HepG2 (cell line): ENCODE data around the gene EPB41L2.

Experiments used
- ISX ChIP-seq: sonication (generic); formaldehyde crosslinking; conservative IDR thresholded peaks from 2 replicates; pipeline ENCODE4 v1.5.0; 2020; ENCODE audit warnings: missing genetic modification reagents
- MTA3 ChIP-seq: sonication (generic); formaldehyde crosslinking; IDR thresholded peaks from 2 replicates; pipeline ENCODE4 v1.4.0; 2020; ENCODE audit warnings: missing genetic modification reagents
- RXRA ChIP-seq: sonication (generic); formaldehyde crosslinking; IDR thresholded peaks from 2 replicates; pipeline ENCODE4 v1.5.1; 2020; ENCODE audit warnings: missing genetic modification reagents
- ZNF337 ChIP-seq: sonication (generic); formaldehyde crosslinking; IDR thresholded peaks from 2 replicates; pipeline ENCODE4 v1.5.1; 2020; ENCODE audit warnings: missing genetic modification reagents, low read depth, mild to moderate bottlenecking, borderline replicate concordance

GRCh38 chr6:131041814-131042213 lies 21.2 kb downstream of the EPB41L2 start:
- TF ChIP-seq MTA3 (CRISPR knock-in tag) = no peak
- TF ChIP-seq RXRA (CRISPR knock-in tag) = no peak
- TF ChIP-seq ZNF337 (CRISPR knock-in tag) = no peak
- TF ChIP-seq ISX (CRISPR knock-in tag) = no peak
